GM23338 (cell line): ENCODE data around the gene RBFOX1. TPM values are rescaled to one million over a fixed set of nuclear protein-coding genes. Genes with fewer than 3 reads are reported as not detected.

Experiments
- ATAC-seq: fragments of 200-7000 bp; cut with Tn5 transposase; 3 replicates; pipeline ENCODE4 v1.9.1; 2020
- DNase-seq: peaks from one replicate; pipeline ENCODE4 v3.0.0-alpha.2; 2015; ENCODE audit warnings: low spot score
- H2AFZ ChIP-seq: fragments of 200-600 bp; sonication (generic); 2 replicates; pipeline ENCODE4 v1.8.0; 2016; ENCODE audit warnings: antibody characterized with exemption, mild to moderate bottlenecking, moderate library complexity
- H3F3A ChIP-seq: fragments of 200-600 bp; sonication (generic); replicated peaks from 2 replicates; pipeline ENCODE4 v1.8.0; 2017; ENCODE audit warnings: antibody characterized with exemption, mixed run types, low read depth
- H3K27ac ChIP-seq: fragments of 200-600 bp; sonication (generic); 2 replicates; pipeline ENCODE4 v1.6.1; 2016; ENCODE audit warnings: low read depth
- H3K27me3 ChIP-seq: fragments of 200-600 bp; sonication (generic); 2 replicates; pipeline ENCODE4 v1.8.0; 2016; ENCODE audit warnings: mild to moderate bottlenecking, mixed run types, moderate library complexity; ENCODE audit not compliant: insufficient read depth
- H3K36me3 ChIP-seq: fragments of 200-600 bp; sonication (generic); 2 replicates; pipeline ENCODE4 v1.8.0; 2016; ENCODE audit warnings: mild to moderate bottlenecking; ENCODE audit not compliant: insufficient read depth
- H3K4me1 ChIP-seq: fragments of 200-600 bp; sonication (generic); 2 replicates; pipeline ENCODE4 v1.8.0; 2016; ENCODE audit warnings: mild to moderate bottlenecking, moderate library complexity; ENCODE audit not compliant: insufficient read depth
- H3K4me2 ChIP-seq: fragments of 200-600 bp; sonication (generic); 2 replicates; pipeline ENCODE4 v1.7.1; 2017; ENCODE audit warnings: mixed run types
- H3K4me3 ChIP-seq: fragments of 200-600 bp; sonication (generic); 2 replicates; pipeline ENCODE4 v1.6.1; 2016; ENCODE audit warnings: mixed run types
- H3K79me2 ChIP-seq: fragments of 200-600 bp; sonication (generic); replicated peaks from 2 replicates; pipeline ENCODE4 v1.8.0; 2017; ENCODE audit warnings: mild to moderate bottlenecking; ENCODE audit not compliant: insufficient read depth
- H3K9me2 ChIP-seq: fragments of 200-600 bp; sonication (generic); 2 replicates; pipeline ENCODE4 v1.8.0; 2017; ENCODE audit not compliant: insufficient read depth
- H4K20me1 ChIP-seq: fragments of 200-600 bp; sonication (generic); replicated peaks from 2 replicates; pipeline ENCODE4 v1.8.0; 2017; ENCODE audit warnings: mild to moderate bottlenecking; ENCODE audit not compliant: insufficient read depth
- H3K27ac Mint-ChIP-seq: 2 replicates; pipeline ENCODE4 v1.8.0; 2020; ENCODE audit warnings: inconsistent platforms, mild to moderate bottlenecking, moderate library complexity, mixed read lengths
- H3K27me3 Mint-ChIP-seq: 3 replicates; pipeline ENCODE4 v1.8.0; 2022; ENCODE audit warnings: low read depth, mild to moderate bottlenecking, moderate library complexity, mixed read lengths, inconsistent platforms; ENCODE audit not compliant: insufficient read depth, poor library complexity
- H3K36me3 Mint-ChIP-seq: 3 replicates; pipeline ENCODE4 v1.8.0; 2021; ENCODE audit warnings: low read depth, mild to moderate bottlenecking, inconsistent platforms, moderate library complexity, mixed read lengths
- H3K4me1 Mint-ChIP-seq: 3 replicates; pipeline ENCODE4 v1.8.0; 2020; ENCODE audit warnings: mild to moderate bottlenecking, inconsistent platforms, mixed read lengths
- H3K4me3 Mint-ChIP-seq: 3 replicates; pipeline ENCODE4 v1.8.0; 2021; ENCODE audit warnings: moderate library complexity, mild to moderate bottlenecking, inconsistent platforms, mixed read lengths
- H3K9me3 Mint-ChIP-seq: 3 replicates; pipeline ENCODE4 v1.8.0; 2020; ENCODE audit warnings: moderate library complexity, mild to moderate bottlenecking, inconsistent platforms, mixed read lengths
- CREB1 ChIP-seq: fragments of 250-450 bp; sonication (Bioruptor Pico); IDR thresholded peaks from 2 replicates; pipeline ENCODE4 v1.5.0; 2020; ENCODE audit warnings: low read depth, mild to moderate bottlenecking, moderate library complexity
- CTCF ChIP-seq, 2 experiments: fragments of 200-600 bp in 1 of 2; sonication (generic) in 1 of 2; conservative IDR thresholded peaks; 2 replicates each; pipeline versions ENCODE4 v1.5.1 to v1.6.1; 2016 to 2017; ENCODE audit warnings: antibody characterized with exemption in 2 of 2, low read depth in 2 of 2, mild to moderate bottlenecking in 2 of 2, moderate library complexity in 1 of 2
- ETS1 ChIP-seq: IDR thresholded peaks from 2 replicates; pipeline ENCODE4 v1.6.1; 2016; ENCODE audit warnings: antibody characterized with exemption
- EZH2 ChIP-seq: fragments of 200-600 bp; sonication (generic); IDR thresholded peaks from one replicate; pipeline ENCODE4 v1.8.0; 2017; ENCODE audit warnings: antibody characterized with exemption, mild to moderate bottlenecking, low read depth; ENCODE audit not compliant: unreplicated experiment
- EZH2phosphoT487 ChIP-seq: fragments of 200-600 bp; sonication (generic); IDR thresholded peaks from one replicate; pipeline ENCODE4 v1.8.1; 2018; ENCODE audit warnings: antibody characterized with exemption; ENCODE audit not compliant: unreplicated experiment
- JUNB ChIP-seq: IDR thresholded peaks from one replicate; pipeline ENCODE4 v1.6.1; 2016; ENCODE audit warnings: antibody characterized with exemption; ENCODE audit not compliant: unreplicated experiment
- NANOG ChIP-seq: IDR thresholded peaks from 2 replicates; pipeline ENCODE4 v1.6.1; 2016; ENCODE audit warnings: antibody characterized with exemption, borderline replicate concordance
- POLR2AphosphoS5 ChIP-seq: IDR thresholded peaks from 2 replicates; pipeline ENCODE4 v1.6.1; 2016; ENCODE audit warnings: antibody characterized with exemption, low read depth
- REST ChIP-seq: IDR thresholded peaks from one replicate; pipeline ENCODE4 v1.6.1; 2018; ENCODE audit warnings: antibody characterized with exemption; ENCODE audit not compliant: unreplicated experiment
- STAT1 ChIP-seq: IDR thresholded peaks from one replicate; pipeline ENCODE4 v1.6.1; 2016; ENCODE audit warnings: antibody characterized with exemption; ENCODE audit not compliant: unreplicated experiment
- ZNF114 ChIP-seq: fragments of 250-450 bp; sonication (Bioruptor Pico); IDR thresholded peaks from 2 replicates; pipeline ENCODE4 v1.5.0; 2020; ENCODE audit warnings: mild to moderate bottlenecking, moderate library complexity
- ZNF331 ChIP-seq: fragments of 250-450 bp; sonication (Bioruptor Pico); IDR thresholded peaks from 2 replicates; pipeline ENCODE4 v1.5.0; 2020; ENCODE audit warnings: low read depth, mild to moderate bottlenecking, moderate library complexity
- ZNF462 ChIP-seq: fragments of 250-450 bp; sonication (Bioruptor Pico); IDR thresholded peaks from 2 replicates; pipeline ENCODE4 v1.5.0; 2020; ENCODE audit warnings: mild to moderate bottlenecking, moderate library complexity
- polyA plus RNA-seq: library from polyadenylated mRNA; unstranded; fragments of >200 nt; fragmentation: Nextera tagmentation; extraction: Ambion mirVana; gene quantifications from 2 replicates; pipeline ENCODE4 v1.2.1, GENCODE V29; 2016
- total RNA-seq: library from RNA; depleted of rRNA; stranded (reverse); fragments of >200 nt; shearing (Covaris generic); gene quantifications from 2 replicates; pipeline ENCODE4 v1.2.3, GENCODE V29; 2014

Gene RBFOX1
- total and polyA plus RNA-seq, 2 experiments from 2014 or later = 2.5 to 3.6 TPM

GRCh38 chr16:7518158-7518557 lies 185.5 kb downstream of the RBFOX1 start:
- no peak for TF ChIP-seq CREB1 (CRISPR knock-in tag)
- TF ChIP-seq EZH2 = no peak
- no peak for TF ChIP-seq JUNB
- no peak for TF ChIP-seq EZH2phosphoT487
- no peak for TF ChIP-seq NANOG
- TF ChIP-seq ZNF462 = no peak
- TF ChIP-seq ZNF331 (CRISPR knock-in tag) = no peak
- no peak for TF ChIP-seq CTCF (conservative IDR thresholded peaks at IDR 0.05; ENCODE audit: low read depth in 2 of 2)
- no peak for TF ChIP-seq ETS1
- TF ChIP-seq REST = no peak
- TF ChIP-seq POLR2AphosphoS5 = no peak
- no peak for TF ChIP-seq ZNF114 (CRISPR knock-in tag)
- TF ChIP-seq STAT1 = no peak
- peaks cover 6% of the 10 kb centered on the region; the same call in 2 of the 3 replicates for H3K9me3 Mint-ChIP-seq
- ATAC-seq = no peak

More at GRCh38 chr16:7518158-7518557, 185.5 kb downstream of the RBFOX1 start:
- no peaks in the 10 kb centered on the region for H3K27me3 ChIP-seq
- H3K4me3 ChIP-seq = no peak overlapping the region
- no peaks in the 10 kb centered on the region for H3F3A ChIP-seq
- no peak overlapping the region for H3K27ac ChIP-seq
- no peaks in the 10 kb centered on the region for H3K4me1 ChIP-seq
- no peaks in the 10 kb centered on the region for H3K4me1 Mint-ChIP-seq
- H3K9me2 ChIP-seq = no peaks in the 10 kb centered on the region
- no peaks in the 10 kb centered on the region for H4K20me1 ChIP-seq
- H3K79me2 ChIP-seq = no peaks in the 10 kb centered on the region
- peaks cover 7% of the 10 kb centered on the region for H3K27me3 Mint-ChIP-seq
- no peak overlapping the region for H3K27ac Mint-ChIP-seq
- no peak overlapping the region for H2AFZ ChIP-seq
- H3K4me3 Mint-ChIP-seq = no peak overlapping the region
- no peaks in the 10 kb centered on the region for H3K36me3 ChIP-seq
- no peak for DNase-seq
- H3K4me2 ChIP-seq = no peak overlapping the region
- no peaks in the 10 kb centered on the region for H3K36me3 Mint-ChIP-seq
